HEK293T (cell line): ENCODE results near the gene BRICD5.
"Not testable (repeated sequence)": the region's sequence is repeated elsewhere in the genome, so short reads cannot be mapped to it uniquely, and the experiment has no call there.

Experiments used
- ARNT ChIP-seq: fragments of 450-650 bp; IDR thresholded peaks from 2 replicates; pipeline ENCODE4 v1.6.1; 2017; ENCODE audit warnings: mild to moderate bottlenecking
- BHLHE40 ChIP-seq: fragments of 450-650 bp; IDR thresholded peaks from 2 replicates; pipeline ENCODE4 v1.6.1; 2016; ENCODE audit warnings: mild to moderate bottlenecking, moderate library complexity, borderline replicate concordance
- CTBP1 ChIP-seq: fragments of 450-650 bp; IDR thresholded peaks from 2 replicates; pipeline ENCODE4 v1.6.1; 2016; ENCODE audit warnings: borderline replicate concordance
- FOXA1 ChIP-seq: fragments of 450-650 bp; IDR thresholded peaks from 2 replicates; pipeline ENCODE4 v1.6.1; 2016; ENCODE audit warnings: mild to moderate bottlenecking
- FOXK2 ChIP-seq: fragments of 450-650 bp; IDR thresholded peaks from 2 replicates; pipeline ENCODE4 v1.6.1; 2016; ENCODE audit warnings: mild to moderate bottlenecking
- FOXM1 ChIP-seq: fragments of 450-650 bp; IDR thresholded peaks from 2 replicates; pipeline ENCODE4 v1.6.1; 2017; ENCODE audit warnings: mild to moderate bottlenecking, borderline replicate concordance
- L3MBTL2 ChIP-seq: fragments of 450-650 bp; conservative IDR thresholded peaks from 2 replicates; pipeline ENCODE4 v1.6.1; 2016; ENCODE audit warnings: mild to moderate bottlenecking
- LEF1 ChIP-seq: fragments of 450-650 bp; IDR thresholded peaks from 2 replicates; pipeline ENCODE4 v1.6.1; 2017; ENCODE audit warnings: mild to moderate bottlenecking, borderline replicate concordance
- NFRKB ChIP-seq: fragments of 450-650 bp; IDR thresholded peaks from 2 replicates; pipeline ENCODE4 v1.6.1; 2016; ENCODE audit warnings: mild to moderate bottlenecking, moderate library complexity
- SP1 ChIP-seq: fragments of 450-650 bp; IDR thresholded peaks from 2 replicates; pipeline ENCODE4 v1.6.1; 2017
- SUZ12 ChIP-seq: fragments of 450-650 bp; IDR thresholded peaks from 2 replicates; pipeline ENCODE4 v1.6.1; 2016; ENCODE audit warnings: mild to moderate bottlenecking
- TARDBP ChIP-seq: fragments of 450-650 bp; IDR thresholded peaks from 2 replicates; pipeline ENCODE4 v1.6.1; 2016
- ZNF384 ChIP-seq: fragments of 450-650 bp; IDR thresholded peaks from 2 replicates; pipeline ENCODE4 v1.6.1; 2016
- TF ChIP-seq, protein P1 (sequence below): fragments of 450-650 bp; IDR thresholded peaks from 2 replicates; pipeline ENCODE4 v1.6.1; 2016

DNA sequence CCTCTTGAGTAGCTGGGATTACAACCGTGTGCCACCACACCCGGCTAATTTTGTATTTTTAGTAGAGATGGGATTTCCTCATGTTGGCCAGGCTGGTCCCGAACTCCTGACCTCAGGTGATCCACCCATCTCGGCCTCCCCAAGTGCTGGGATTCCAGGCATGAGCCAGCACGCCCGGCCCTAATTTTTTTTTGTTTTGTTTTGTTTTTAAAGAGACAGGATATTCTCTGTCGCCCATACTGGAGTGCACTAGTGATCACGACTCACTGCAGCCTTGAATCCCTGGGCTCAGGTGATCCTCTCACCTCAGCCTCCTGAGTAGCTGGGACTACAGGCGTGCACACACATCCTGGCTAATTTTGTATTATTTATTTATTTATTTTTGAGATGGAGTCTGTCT lies 29.7 kb upstream of the BRICD5 start:
- TF ChIP-seq SP1, NFRKB, ARNT, FOXA1, SUZ12, LEF1, L3MBTL2, BHLHE40, TARDBP, FOXM1, ZNF384, FOXK2, CTBP1: not testable (repeated sequence)
- TF ChIP-seq, protein P1, sequence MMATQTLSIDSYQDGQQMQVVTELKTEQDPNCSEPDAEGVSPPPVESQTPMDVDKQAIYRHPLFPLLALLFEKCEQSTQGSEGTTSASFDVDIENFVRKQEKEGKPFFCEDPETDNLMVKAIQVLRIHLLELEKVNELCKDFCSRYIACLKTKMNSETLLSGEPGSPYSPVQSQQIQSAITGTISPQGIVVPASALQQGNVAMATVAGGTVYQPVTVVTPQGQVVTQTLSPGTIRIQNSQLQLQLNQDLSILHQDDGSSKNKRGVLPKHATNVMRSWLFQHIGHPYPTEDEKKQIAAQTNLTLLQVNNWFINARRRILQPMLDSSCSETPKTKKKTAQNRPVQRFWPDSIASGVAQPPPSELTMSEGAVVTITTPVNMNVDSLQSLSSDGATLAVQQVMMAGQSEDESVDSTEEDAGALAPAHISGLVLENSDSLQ: not testable (repeated sequence)
